ENCODE results near the gene TTC34. TPM values are rescaled to one million over a fixed set of nuclear protein-coding genes. Genes with fewer than 3 reads are reported as not detected.

TTC34 gene
- total and polyA plus RNA-seq, 5 donors, result 0.27 to 1.5 (median 0.63) TPM

- Histone ChIP-seq H3K27ac (ENCODE audit: low read length) (no peak overlapping the region), H3K27me3 (ENCODE audit: control insufficient read depth, insufficient read depth) (no peaks in the 10 kb centered on the region), H3K4me1 (ENCODE audit: control insufficient read depth, insufficient read depth, low read length) (no peaks in the 10 kb centered on the region), H3K9me3 (ENCODE audit: control insufficient read depth, low read length) (no peaks in the 10 kb centered on the region), H3K4me3 (ENCODE audit: low read length) (no peak overlapping the region)
- WGBS, result 68% methylated on average over 11 of the region's 11 CpGs
- ATAC-seq (no peak), DNase-seq (peak in 2 of 3 donors; percentile 12 to 41)
- intact Hi-C loops (cut with DNase I), result loop anchor here in 3 of 4 donors (5.0 to 10.0 kb wide), 2 partner anchors 594 to 601 kb away; no protein-coding TSS in a partner anchor
Observed at GRCh38 chr1:2820731-2821372, 19.4 kb upstream of the TTC34 start.

- Histone ChIP-seq H3K4me3 (ENCODE audit: low read length) (no peak overlapping the region), H3K27ac (ENCODE audit: low read length) (no peak overlapping the region), H3K4me1 (ENCODE audit: control insufficient read depth, insufficient read depth, low read length) (no peaks in the 10 kb centered on the region), H3K27me3 (ENCODE audit: control insufficient read depth, insufficient read depth) (no peaks in the 10 kb centered on the region), H3K9me3 (ENCODE audit: control insufficient read depth, low read length) (no peaks in the 10 kb centered on the region)
- DNase-seq, result peak in 2 of 3 donors; percentile 11 to 41
- no peak for ATAC-seq
- intact Hi-C loops (cut with DNase I), result loop anchor here in 3 of 4 donors (5.0 to 10.0 kb wide), 2 partner anchors 595 to 602 kb away; no protein-coding TSS in a partner anchor
- 89% methylated on average over 31 of the region's 31 CpGs for WGBS
Observed at GRCh38 chr1:2819831-2820730, 18.6 kb upstream of the TTC34 start.

DNA sequence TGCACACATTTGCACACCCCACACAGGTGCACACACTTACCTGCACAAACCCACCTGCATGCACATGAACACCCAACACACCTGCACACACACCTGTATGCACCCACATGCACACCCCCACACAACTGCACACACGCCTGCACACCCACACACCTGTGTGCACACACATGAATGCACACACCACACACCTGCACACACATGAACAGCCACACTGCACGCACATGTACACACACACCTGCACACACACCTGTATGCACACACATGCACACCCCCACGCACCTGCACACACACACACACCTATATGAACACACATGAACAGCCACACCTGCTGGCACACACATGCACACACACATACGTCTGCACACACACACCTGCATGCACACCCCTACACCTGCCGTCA is 17.9 kb upstream of the TTC34 start:
- intact Hi-C loops (cut with DNase I), result no loop called here
- H3K4me1 ChIP-seq (ENCODE audit: control insufficient read depth, insufficient read depth, low read length), result no peaks in the 10 kb centered on the region
- DNase-seq, result peak in 2 of 3 donors; percentile 2 to 7
- no peak for ATAC-seq
- 85% methylated on average over 5 of the region's 5 CpGs for WGBS
- no peaks in the 10 kb centered on the region for H3K9me3 ChIP-seq (ENCODE audit: control insufficient read depth, low read length)
- no peak overlapping the region for H3K4me3 ChIP-seq (ENCODE audit: low read length)
- no peak overlapping the region for H3K27ac ChIP-seq (ENCODE audit: low read length)
- no peaks in the 10 kb centered on the region for H3K27me3 ChIP-seq (ENCODE audit: control insufficient read depth, insufficient read depth)

- DNase-seq (peak in 1 of 3 donors; percentile 21), ATAC-seq (no peak)
- WGBS, result 86% methylated on average over 11 of the region's 11 CpGs
- no peaks in the 10 kb centered on the region for H3K4me1 ChIP-seq (ENCODE audit: control insufficient read depth, insufficient read depth, low read length)
- intact Hi-C loops (cut with DNase I), result no loop called here
- no peaks in the 10 kb centered on the region for H3K9me3 ChIP-seq (ENCODE audit: control insufficient read depth, low read length)
- no peak overlapping the region for H3K27ac ChIP-seq (ENCODE audit: low read length)
- H3K4me3 ChIP-seq (ENCODE audit: low read length), result no peak overlapping the region
- H3K27me3 ChIP-seq (ENCODE audit: control insufficient read depth, insufficient read depth), result no peaks in the 10 kb centered on the region
Observed at GRCh38 chr1:2817784-2818564, 16.5 kb upstream of the TTC34 start.

DNA sequence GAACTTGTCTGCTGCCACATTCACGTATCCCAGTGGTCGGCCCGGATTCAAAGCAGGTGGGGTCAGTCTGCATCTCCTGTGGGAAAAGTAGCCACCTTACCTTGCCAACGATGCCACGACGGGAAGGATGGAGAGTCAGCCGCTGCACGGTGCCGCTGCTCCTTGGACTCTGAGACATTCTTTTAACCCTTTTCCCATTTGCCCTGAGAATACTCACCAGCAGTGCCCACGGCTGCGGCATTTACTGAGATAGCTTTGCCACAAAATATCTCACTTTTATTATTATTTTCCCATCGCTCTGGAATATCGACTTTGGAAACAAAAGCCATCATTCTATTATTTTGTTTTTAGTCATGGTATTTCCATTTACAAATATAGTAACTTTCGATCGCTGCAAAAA is 15.3 kb upstream of the TTC34 start:
- intact Hi-C loops (cut with DNase I), result no loop called here
- DNase-seq (peak in 2 of 3 donors; percentile 1 to 14), ATAC-seq (no peak)
- H3K4me3 ChIP-seq (ENCODE audit: low read length), result no peak overlapping the region
- whole genome bisulfite sequencing, result 87% methylated on average over 15 of the region's 15 CpGs
- H3K4me1 ChIP-seq (ENCODE audit: control insufficient read depth, insufficient read depth, low read length), result no peaks in the 10 kb centered on the region
- H3K9me3 ChIP-seq (ENCODE audit: control insufficient read depth, low read length), result no peaks in the 10 kb centered on the region
- H3K27ac ChIP-seq (ENCODE audit: low read length), result no peak overlapping the region
- H3K27me3 ChIP-seq (ENCODE audit: control insufficient read depth, insufficient read depth), result no peaks in the 10 kb centered on the region

GRCh38 chr1:2815551-2815950 is 14.1 kb upstream of the TTC34 start:
- DNase-seq (peak; percentile 4 to 40 (median 36)), ATAC-seq (no peak)
- WGBS, result 72% methylated on average over 15 of the region's 15 CpGs
- Histone ChIP-seq H3K27me3 (ENCODE audit: control insufficient read depth, insufficient read depth) (no peaks in the 10 kb centered on the region), H3K9me3 (ENCODE audit: control insufficient read depth, low read length) (no peaks in the 10 kb centered on the region), H3K27ac (ENCODE audit: low read length) (no peak overlapping the region), H3K4me1 (ENCODE audit: control insufficient read depth, insufficient read depth, low read length) (no peaks in the 10 kb centered on the region), H3K4me3 (ENCODE audit: low read length) (no peak overlapping the region)
- intact Hi-C loops (cut with DNase I), result no loop called here

DNA sequence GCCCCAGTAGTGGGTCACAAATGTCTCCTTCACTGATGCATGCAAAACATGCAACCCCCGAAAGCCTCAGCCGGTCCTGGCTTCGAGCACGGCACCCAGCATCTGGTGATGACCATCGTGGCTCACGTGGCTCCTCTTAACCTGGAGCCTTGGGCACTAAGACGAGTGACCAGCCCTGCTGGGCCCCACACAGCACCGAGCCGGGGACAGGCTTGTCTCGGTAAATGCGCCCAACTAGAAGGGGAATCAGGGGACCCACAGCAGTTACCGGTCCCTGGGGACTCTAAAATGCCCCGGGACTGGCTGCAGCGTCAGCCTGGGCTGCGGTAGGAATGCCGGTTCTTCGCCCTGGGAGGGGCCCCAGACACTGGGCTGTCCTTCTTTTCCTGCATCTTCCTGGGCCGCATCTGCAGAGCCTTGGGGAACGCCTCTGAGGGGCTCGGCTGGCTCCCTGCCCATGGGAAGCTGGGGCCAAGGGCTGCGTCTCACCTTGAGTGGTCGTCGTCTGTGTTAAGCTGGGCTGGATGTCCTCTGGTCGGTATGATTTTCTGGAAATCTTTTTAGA is 13.1 kb upstream of the TTC34 start:
- WGBS, result 85% methylated on average over 24 of the region's 24 CpGs
- Histone ChIP-seq H3K4me1 (ENCODE audit: control insufficient read depth, insufficient read depth, low read length) (no peaks in the 10 kb centered on the region), H3K4me3 (ENCODE audit: low read length) (no peak overlapping the region), H3K9me3 (ENCODE audit: control insufficient read depth, low read length) (no peaks in the 10 kb centered on the region), H3K27ac (ENCODE audit: low read length) (no peak overlapping the region), H3K27me3 (ENCODE audit: control insufficient read depth, insufficient read depth) (no peaks in the 10 kb centered on the region)
- DNase-seq (peak in 2 of 3 donors; percentile 14 to 30), ATAC-seq (no peak)
- intact Hi-C loops (cut with DNase I), result no loop called here

GRCh38 chr1:2812939-2813653 is 11.6 kb upstream of the TTC34 start:
- Histone ChIP-seq H3K9me3 (ENCODE audit: control insufficient read depth, low read length) (no peaks in the 10 kb centered on the region), H3K4me1 (ENCODE audit: control insufficient read depth, insufficient read depth, low read length) (no peaks in the 10 kb centered on the region), H3K27ac (ENCODE audit: low read length) (no peak overlapping the region), H3K27me3 (ENCODE audit: control insufficient read depth, insufficient read depth) (no peaks in the 10 kb centered on the region), H3K4me3 (ENCODE audit: low read length) (no peak overlapping the region)
- 93% methylated on average over 34 of the region's 34 CpGs for WGBS
- DNase-seq (peak in 2 of 3 donors; percentile 37), ATAC-seq (no peak)
- intact Hi-C loops (cut with DNase I), result no loop called here

GRCh38 chr1:2812136-2812535 is 10.6 kb upstream of the TTC34 start:
- Histone ChIP-seq H3K4me3 (ENCODE audit: low read length) (no peak overlapping the region), H3K9me3 (ENCODE audit: control insufficient read depth, low read length) (no peaks in the 10 kb centered on the region), H3K27ac (ENCODE audit: low read length) (no peak overlapping the region), H3K27me3 (ENCODE audit: control insufficient read depth, insufficient read depth) (no peaks in the 10 kb centered on the region), H3K4me1 (ENCODE audit: control insufficient read depth, insufficient read depth, low read length) (no peaks in the 10 kb centered on the region)
- peak in 1 of 3 donors; percentile 7 for DNase-seq
- intact Hi-C loops (cut with DNase I), result no loop called here
- ATAC-seq, result no peak
- 90% methylated on average over 7 of the region's 7 CpGs for WGBS

DNA sequence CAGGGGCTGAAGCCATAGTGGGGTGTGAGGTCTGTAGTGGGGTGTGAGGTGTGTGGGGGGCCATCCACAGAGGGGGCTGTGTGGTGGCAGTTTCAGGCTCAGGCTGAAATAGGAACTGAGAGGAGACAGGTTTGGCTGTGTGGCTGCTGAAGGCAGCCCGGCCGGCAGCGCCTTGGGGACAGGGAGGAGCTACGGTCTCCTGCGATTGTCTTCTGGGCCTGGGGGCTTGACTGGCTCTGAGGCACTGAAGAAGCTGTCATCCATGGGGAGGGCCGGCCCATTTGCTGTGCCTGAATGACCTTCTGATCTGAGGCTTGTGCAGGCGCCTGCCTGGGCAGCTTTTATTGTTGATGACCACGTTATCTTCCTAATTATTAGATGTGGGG is 10.0 kb upstream of the TTC34 start:
- intact Hi-C loops (cut with DNase I), result no loop called here
- H3K9me3 ChIP-seq (ENCODE audit: control insufficient read depth, low read length), result no peaks in the 10 kb centered on the region
- H3K27me3 ChIP-seq (ENCODE audit: control insufficient read depth, insufficient read depth), result no peaks in the 10 kb centered on the region
- ATAC-seq (no peak), DNase-seq (peak in 1 of 3 donors; percentile 16)
- 66% methylated on average over 8 of the region's 8 CpGs for WGBS
- H3K4me3 ChIP-seq (ENCODE audit: low read length), result no peak overlapping the region
- no peaks in the 10 kb centered on the region for H3K4me1 ChIP-seq (ENCODE audit: control insufficient read depth, insufficient read depth, low read length)
- no peak overlapping the region for H3K27ac ChIP-seq (ENCODE audit: low read length)
